CD4-positive, alpha-beta T cell (primary cell): ENCODE measurements around the gene OR10D3. TPM values are rescaled to one million over a fixed set of nuclear protein-coding genes. Genes with fewer than 3 reads are reported as not detected.

Experiments
- ATAC-seq: fragments of 200-7000 bp; cut with Tn5 transposase; one replicate; pipeline ENCODE4 v1.10.0; 2022; ENCODE audit warnings: mild to moderate bottlenecking; ENCODE audit not compliant: poor library complexity
- CTCF ChIA-PET: fragments of 350-600 bp; sonication (Branson Sonifier 250); formaldehyde crosslinking; loops from one replicate; lab custom pipeline; 2021; ENCODE audit warnings: antibody characterized with exemption, inconsistent platforms; lab: Charles Lee
- POLR2A ChIA-PET: fragments of 350-600 bp; sonication (Branson Sonifier 250); formaldehyde crosslinking; loops from one replicate; lab custom pipeline; 2021; ENCODE audit warnings: antibody characterized with exemption, inconsistent platforms; lab: Charles Lee
- DNase-seq, 14 experiments: peaks; one replicate each; pipeline ENCODE4 v3.0.0-alpha.2; 2013 to 2020; ENCODE audit warnings: mixed read lengths in 2 of 14
- H3K27ac ChIP-seq, 2 donors: one replicate each; pipeline versions ENCODE4 v1.5.1 to v1.7.0; 2013; ENCODE audit warnings: low read length in 2 of 2, low read depth in 1 of 2, mild to moderate bottlenecking in 1 of 2
- H3K27me3 ChIP-seq, 2 experiments: 1 replicate in 1 of 2; 2 replicates in 1 of 2; pipeline versions ENCODE4 v1.6.1 to v1.7.0; 2013; ENCODE audit warnings: low read length in 2 of 2, control low read depth in 1 of 2, mild to moderate bottlenecking in 1 of 2, moderate library complexity in 1 of 2; ENCODE audit not compliant: insufficient read depth in 2 of 2, control insufficient read depth in 1 of 2
- H3K36me3 ChIP-seq: one replicate; pipeline ENCODE4 v1.6.1; 2013; ENCODE audit warnings: low read length, control low read depth; ENCODE audit not compliant: insufficient read depth
- H3K4me1 ChIP-seq: one replicate; pipeline ENCODE4 v1.6.1; 2013; ENCODE audit warnings: low read length, control low read depth; ENCODE audit not compliant: insufficient read depth
- H3K4me3 ChIP-seq: one replicate; pipeline ENCODE4 v1.5.1; 2013; ENCODE audit warnings: mild to moderate bottlenecking, low read length, moderate library complexity
- H3K9me3 ChIP-seq, 2 experiments: 1 replicate in 1 of 2; 2 replicates in 1 of 2; pipeline versions ENCODE4 v1.6.1 to v1.7.0; 2013; ENCODE audit warnings: low read length in 2 of 2, mild to moderate bottlenecking in 2 of 2, control low read depth in 1 of 2, moderate library complexity in 1 of 2; ENCODE audit not compliant: control insufficient read depth in 1 of 2, insufficient read depth in 1 of 2
- H3K27ac Mint-ChIP-seq: one replicate; pipeline ENCODE4 v1.8.0; 2020; ENCODE audit warnings: mixed read lengths
- H3K27me3 Mint-ChIP-seq: one replicate; pipeline ENCODE4 v1.8.0; 2021; ENCODE audit warnings: mixed read lengths
- H3K36me3 Mint-ChIP-seq: one replicate; pipeline ENCODE4 v1.8.0; 2021; ENCODE audit warnings: low read depth, mixed read lengths
- H3K4me1 Mint-ChIP-seq: one replicate; pipeline ENCODE4 v1.8.0; 2021; ENCODE audit warnings: low read depth, mixed read lengths
- H3K4me3 Mint-ChIP-seq: one replicate; pipeline ENCODE4 v1.8.0; 2020; ENCODE audit warnings: mild to moderate bottlenecking, mixed read lengths
- H3K9me3 Mint-ChIP-seq: one replicate; pipeline ENCODE4 v1.8.0; 2020; ENCODE audit warnings: mixed read lengths
- CTCF ChIP-seq: fragments of 200-600 bp; IDR thresholded peaks from one replicate; pipeline ENCODE4 v1.8.0; 2022; ENCODE audit warnings: antibody characterized with exemption, mild to moderate bottlenecking
- intact Hi-C, 2 experiments: fragments of 100-400 bp; cut with DNase I in 1 of 2; cut with micrococcal nuclease in 1 of 2; formaldehyde crosslinking; loops; one replicate each; pipeline versions ENCODE4 v1.15.1 to v1.9.0; 2023 to 2025; cut with DNase I, micrococcal nuclease
- total RNA-seq, 174 experiments: library from RNA in 2 of 174; stranded (reverse) in 2 of 174; gene quantifications; one replicate each; pipeline ENCODE4 v1.2.3 and lab custom pipeline; 2021 to 2026

The OR10D3 gene
- total RNA-seq, 2 experiments from 2014 or later = not detected

GRCh38 chr11:124225471-124225870 lies 42.3 kb downstream of the OR10D3 start:
- H3K27ac Mint-ChIP-seq = no peak overlapping the region
- H3K27me3 ChIP-seq = no peaks in the 10 kb centered on the region
- H3K27me3 Mint-ChIP-seq = peaks cover 16% of the 10 kb centered on the region
- POLR2A ChIA-PET = no interaction called here
- H3K4me1 ChIP-seq = no peaks in the 10 kb centered on the region
- H3K36me3 ChIP-seq = no peaks in the 10 kb centered on the region
- H3K36me3 Mint-ChIP-seq = no peaks in the 10 kb centered on the region
- H3K4me3 Mint-ChIP-seq = no peak overlapping the region
- no peaks in the 10 kb centered on the region for H3K9me3 Mint-ChIP-seq
- H3K27ac ChIP-seq = no peak overlapping the region
- H3K4me1 Mint-ChIP-seq = no peaks in the 10 kb centered on the region
- H3K4me3 ChIP-seq = no peak overlapping the region
- intact Hi-C loops = loop anchor here in 1 of 2 experiments (1.0 kb wide), 1 partner anchor 16 kb away; no protein-coding TSS in a partner anchor
- no peaks in the 10 kb centered on the region for H3K9me3 ChIP-seq
- ATAC-seq (no peak), DNase-seq (no peak)
- CTCF ChIA-PET = no interaction called here
- TF ChIP-seq CTCF = no peak

DNA sequence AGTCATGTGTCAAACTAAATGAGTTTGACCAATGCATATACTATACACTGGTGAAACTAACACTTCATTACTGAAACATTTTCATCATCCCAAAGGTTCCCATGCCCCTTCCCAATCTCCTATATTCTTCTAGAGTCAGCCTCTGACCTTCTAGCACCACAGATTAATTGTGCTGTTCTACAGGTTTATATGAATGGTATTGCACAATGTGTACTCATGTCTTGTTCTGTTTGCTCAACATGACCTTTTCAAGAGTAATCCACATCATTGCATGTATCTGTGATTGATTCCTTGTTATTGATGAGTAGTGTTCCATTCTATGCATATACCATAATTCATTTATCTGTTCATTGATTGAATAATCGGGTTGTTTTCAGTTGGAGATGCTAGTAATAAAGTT lies 50.2 kb downstream of the OR10D3 start:
- ATAC-seq = no peak
- Mint-ChIP-seq H3K4me1 (no peaks in the 10 kb centered on the region), H3K36me3 (no peaks in the 10 kb centered on the region), H3K27ac (no peak overlapping the region), H3K27me3 (no peaks in the 10 kb centered on the region), H3K9me3 (no peaks in the 10 kb centered on the region), H3K4me3 (no peak overlapping the region)
- no peak overlapping the region for H3K27ac ChIP-seq
- no peaks in the 10 kb centered on the region for H3K4me1 ChIP-seq
- no peak for DNase-seq
- TF ChIP-seq CTCF = no peak
- no peaks in the 10 kb centered on the region for H3K27me3 ChIP-seq
- H3K36me3 ChIP-seq = no peaks in the 10 kb centered on the region
- intact Hi-C loops = no loop called here
- H3K9me3 ChIP-seq = no peaks in the 10 kb centered on the region
- H3K4me3 ChIP-seq = no peak overlapping the region
- ChIA-PET POLR2A (no interaction called here), CTCF (no interaction called here)

Other genes starting within 250 kb of the OR10D3 start
- not detected for gene OR4D5, start 243.7 kb upstream of the OR10D3 start, total RNA-seq
- not detected for gene OR6T1, start 239.5 kb upstream of the OR10D3 start, total RNA-seq
- not detected for gene OR10S1, start 205.6 kb upstream of the OR10D3 start, total RNA-seq
- gene OR10G6, start 188.2 kb upstream of the OR10D3 start, total RNA-seq = not detected
- gene OR10G4, start 170.3 kb upstream of the OR10D3 start, total RNA-seq = not detected
- gene OR10G9, start 160.3 kb upstream of the OR10D3 start, total RNA-seq = not detected
- not detected for gene OR10G8, start 156.5 kb upstream of the OR10D3 start, total RNA-seq
- gene OR10G7, start 142.0 kb upstream of the OR10D3 start, total RNA-seq = not detected
- gene VWA5A, start 67.9 kb upstream of the OR10D3 start, total RNA-seq = 1 to 10 TPM; 5.1 to 5.6 TPM
- not detected for gene OR8G1, start 57.8 kb downstream of the OR10D3 start, total RNA-seq
- not detected for gene OR8G5, start 73.0 kb downstream of the OR10D3 start, total RNA-seq
- gene OR8D1, start 130.6 kb downstream of the OR10D3 start, total RNA-seq = not detected
- not detected for gene OR8D2, start 136.9 kb downstream of the OR10D3 start, total RNA-seq
- not detected for gene OR8B2, start 201.2 kb downstream of the OR10D3 start, total RNA-seq
- gene OR8B3, start 215.7 kb downstream of the OR10D3 start, total RNA-seq = not detected
- gene OR8B4, start 241.5 kb downstream of the OR10D3 start, total RNA-seq = not detected